ENCODE results near the gene TRIM47. TPM values are rescaled to one million over a fixed set of nuclear protein-coding genes. Genes with fewer than 3 reads are reported as not detected.

Gene TRIM47
- total and polyA plus RNA-seq, 2 of the 13 experiments (the other 11 are each of a cell fraction or from before 2014, with no cell fraction given) = 33.5 to 82.0 TPM

DNA sequence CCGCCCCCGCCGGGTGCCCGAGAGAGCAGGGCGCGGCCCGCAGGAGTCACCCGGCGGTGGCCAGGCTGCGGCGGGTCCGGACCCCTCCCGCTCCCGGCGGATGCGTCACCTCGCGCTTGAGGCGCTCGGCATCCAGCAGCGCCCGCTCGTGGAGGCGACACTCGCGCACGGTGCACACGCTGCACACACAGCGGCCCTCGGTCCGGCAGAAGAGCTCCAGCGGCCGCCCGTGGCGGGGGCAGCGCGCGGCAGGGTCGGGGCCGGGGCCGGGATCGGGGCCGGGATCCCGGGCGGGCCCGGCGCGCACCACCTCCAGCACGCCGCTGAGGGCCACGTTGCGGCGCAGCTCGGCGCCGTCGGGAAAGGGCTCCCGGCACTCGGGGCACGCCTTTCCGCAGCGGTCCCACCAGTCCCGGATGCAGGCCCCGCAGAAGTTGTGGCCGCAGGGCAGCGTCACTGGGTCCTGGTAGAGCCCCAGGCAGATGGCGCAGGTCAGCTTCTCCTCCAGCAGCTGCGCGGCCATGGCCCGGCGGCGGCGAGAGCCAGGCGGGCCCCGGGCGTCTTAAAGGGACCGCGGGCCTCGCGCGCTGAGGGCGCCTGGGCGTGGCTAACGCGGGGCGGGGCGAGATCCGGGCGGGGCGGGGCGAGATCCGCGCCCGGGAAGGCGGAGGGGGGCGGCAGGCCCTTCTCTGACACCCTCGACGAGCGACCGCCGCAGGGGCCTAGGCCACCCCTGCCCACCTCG lies 18.2 kb upstream of the TRIM47 start, which contains the start of gene TRIM65 (continued):
- no peak for TF ChIP-seq GMEB2 (CRISPR knock-in tag; IDR thresholded peaks at IDR 0.05; ENCODE audit: low read depth)
- 0 out of 2 replicates have a peak, but pooled peaks have one; percentile 62 for TF ChIP-seq ZIK1 (CRISPR knock-in tag; IDR thresholded peaks at IDR 0.05; ENCODE audit: borderline replicate concordance, low read depth)
- TF ChIP-seq CHD2 (IDR thresholded peaks at IDR 0.05; ENCODE audit: low read depth, low read length) = no peak
- no peak for TF ChIP-seq SP2 (CRISPR knock-in tag; IDR thresholded peaks at IDR 0.05)
- no peak for TF ChIP-seq ZNF720 (CRISPR knock-in tag; IDR thresholded peaks at IDR 0.05)
- TF ChIP-seq CHD4 (IDR thresholded peaks at IDR 0.05; ENCODE audit: borderline replicate concordance, low read length) = no peak
- no peak for TF ChIP-seq ZBTB1 (CRISPR knock-in tag; IDR thresholded peaks at IDR 0.05; ENCODE audit: borderline replicate concordance)
- no peak for TF ChIP-seq ZBTB39 (CRISPR knock-in tag; IDR thresholded peaks at IDR 0.05)
- no peak for TF ChIP-seq ZNF484 (CRISPR knock-in tag; IDR thresholded peaks at IDR 0.05; ENCODE audit: borderline replicate concordance, low read depth)
- no peak for TF ChIP-seq JUND (CRISPR knock-in tag; IDR thresholded peaks at IDR 0.05)
- TF ChIP-seq, protein P1, sequence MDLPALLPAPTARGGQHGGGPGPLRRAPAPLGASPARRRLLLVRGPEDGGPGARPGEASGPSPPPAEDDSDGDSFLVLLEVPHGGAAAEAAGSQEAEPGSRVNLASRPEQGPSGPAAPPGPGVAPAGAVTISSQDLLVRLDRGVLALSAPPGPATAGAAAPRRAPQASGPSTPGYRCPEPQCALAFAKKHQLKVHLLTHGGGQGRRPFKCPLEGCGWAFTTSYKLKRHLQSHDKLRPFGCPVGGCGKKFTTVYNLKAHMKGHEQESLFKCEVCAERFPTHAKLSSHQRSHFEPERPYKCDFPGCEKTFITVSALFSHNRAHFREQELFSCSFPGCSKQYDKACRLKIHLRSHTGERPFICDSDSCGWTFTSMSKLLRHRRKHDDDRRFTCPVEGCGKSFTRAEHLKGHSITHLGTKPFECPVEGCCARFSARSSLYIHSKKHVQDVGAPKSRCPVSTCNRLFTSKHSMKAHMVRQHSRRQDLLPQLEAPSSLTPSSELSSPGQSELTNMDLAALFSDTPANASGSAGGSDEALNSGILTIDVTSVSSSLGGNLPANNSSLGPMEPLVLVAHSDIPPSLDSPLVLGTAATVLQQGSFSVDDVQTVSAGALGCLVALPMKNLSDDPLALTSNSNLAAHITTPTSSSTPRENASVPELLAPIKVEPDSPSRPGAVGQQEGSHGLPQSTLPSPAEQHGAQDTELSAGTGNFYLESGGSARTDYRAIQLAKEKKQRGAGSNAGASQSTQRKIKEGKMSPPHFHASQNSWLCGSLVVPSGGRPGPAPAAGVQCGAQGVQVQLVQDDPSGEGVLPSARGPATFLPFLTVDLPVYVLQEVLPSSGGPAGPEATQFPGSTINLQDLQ (CRISPR knock-in tag; IDR thresholded peaks at IDR 0.05) = no peak
- TF ChIP-seq ZBTB38 (CRISPR knock-in tag; IDR thresholded peaks at IDR 0.05) = no peak; the same call in 1 of the 2 replicates
- no peak for TF ChIP-seq TP53 (CRISPR knock-in tag; conservative IDR thresholded peaks at IDR 0.05)
- 0 out of 2 replicates have a peak, but pooled peaks have one; percentile 36 for TF ChIP-seq CAMTA2 (CRISPR knock-in tag; IDR thresholded peaks at IDR 0.05; ENCODE audit: borderline replicate concordance)
- peak; percentile 79 for TF ChIP-seq SAP130 (CRISPR knock-in tag; IDR thresholded peaks at IDR 0.05; ENCODE audit: low read depth)
- TF ChIP-seq ZNF33A (CRISPR knock-in tag; IDR thresholded peaks at IDR 0.05; ENCODE audit: borderline replicate concordance) = no peak
- TF ChIP-seq NR1H2 (CRISPR knock-in tag; IDR thresholded peaks at IDR 0.05; ENCODE audit: borderline replicate concordance, low read depth) = peak; percentile 71; the same call in 1 of the 2 replicates
- 0 out of 2 replicates have a peak, but pooled peaks have one; percentile 41 for TF ChIP-seq ARID2 (CRISPR knock-in tag; IDR thresholded peaks at IDR 0.05; ENCODE audit: borderline replicate concordance)
- TF ChIP-seq POGZ (CRISPR knock-in tag; IDR thresholded peaks at IDR 0.05) = no peak
- TF ChIP-seq HNF1B (CRISPR knock-in tag; IDR thresholded peaks at IDR 0.05) = no peak
- peak; percentile 57 for TF ChIP-seq ARNTL (CRISPR knock-in tag; IDR thresholded peaks at IDR 0.05)
- TF ChIP-seq SYNCRIP (IDR thresholded peaks at IDR 0.05; ENCODE audit: insufficient read depth, low read depth, low read length) = no peak

Data from HepG2 (cell line).